Jurkat, Clone E6-1 (cell line): ENCODE data around the gene STK4.

Source experiments
- DNase-seq: peaks from one replicate; pipeline ENCODE4 v3.0.0-alpha.2; 2011; ENCODE audit warnings: low read depth, low spot score
- H3K4me3 ChIP-seq: 2 replicates; pipeline ENCODE4 v1.5.1; 2011; ENCODE audit warnings: mild to moderate bottlenecking, low read length, control low read depth, moderate library complexity

Gene STK4

GRCh38 chr20:44948513-44948912, 17.8 kb upstream of the STK4 start:
- no peak overlapping the region for H3K4me3 ChIP-seq
- no peak for DNase-seq

- H3K4me3 ChIP-seq: no peak overlapping the region
- DNase-seq: no peak
These were observed 15.9 kb upstream of the STK4 start for GRCh38 chr20:44950368-44950767.

- H3K4me3 ChIP-seq: no peak overlapping the region
- no peak for DNase-seq
These were observed 13.6 kb upstream of the STK4 start for GRCh38 chr20:44952731-44953130.

- no peak overlapping the region for H3K4me3 ChIP-seq
- no peak for DNase-seq
These were observed 12.1 kb upstream of the STK4 start for GRCh38 chr20:44954211-44954610.

- DNase-seq: no peak
- no peak overlapping the region for H3K4me3 ChIP-seq
These were observed 11.0 kb upstream of the STK4 start for GRCh38 chr20:44955270-44955669.

- no peak for DNase-seq
- no peak overlapping the region for H3K4me3 ChIP-seq
These were observed 9.9 kb upstream of the STK4 start for GRCh38 chr20:44956410-44956809.

- no peak overlapping the region for H3K4me3 ChIP-seq
These were observed 8.0 kb upstream of the STK4 start for GRCh38 chr20:44958276-44958675.

GRCh38 chr20:44959082-44959637, 7.2 kb upstream of the STK4 start:
- H3K4me3 ChIP-seq: peak overlapping the region; percentile 86
- no peak for DNase-seq

More at GRCh38 chr20:44958276-44958675, 8.0 kb upstream of the STK4 start:
- DNase-seq: no peak

- no peak for DNase-seq
These were observed 6.6 kb upstream of the STK4 start for GRCh38 chr20:44959638-44960102.

GRCh38 chr20:44960103-44960852, 6.0 kb upstream of the STK4 start, which contains the start of gene TOMM34:
Gene TOMM34 (minus strand): TSS chr20:44960397. CDS start chr20:44960333, 64 bp downstream.
- peak; percentile 89 for DNase-seq
- H3K4me3 ChIP-seq: peak within 1 kb of the TSS; percentile 86

More at GRCh38 chr20:44959638-44960102, 6.6 kb upstream of the STK4 start:
- H3K4me3 ChIP-seq: peak overlapping the region; percentile 86

- no peak for DNase-seq
- H3K4me3 ChIP-seq: no peak overlapping the region
These were observed 5.1 kb upstream of the STK4 start for GRCh38 chr20:44961011-44961869.

GRCh38 chr20:44961870-44962267, 4.4 kb upstream of the STK4 start:
- DNase-seq: no peak
- no peak overlapping the region for H3K4me3 ChIP-seq

GRCh38 chr20:44962483-44962882, 3.8 kb upstream of the STK4 start:
- DNase-seq: no peak

GRCh38 chr20:44963325-44964215, 2.7 kb upstream of the STK4 start:
- no peak for DNase-seq
- H3K4me3 ChIP-seq: no peak overlapping the region

More at GRCh38 chr20:44962483-44962882, 3.8 kb upstream of the STK4 start:
- H3K4me3 ChIP-seq: no peak overlapping the region

- DNase-seq: no peak
- H3K4me3 ChIP-seq: peak overlapping the region; percentile 98
These were observed 672 bp upstream of the STK4 start for GRCh38 chr20:44965651-44966029.

- peak overlapping the region; percentile 98 for H3K4me3 ChIP-seq
- DNase-seq: peak; percentile 67
These were observed 995 bp downstream of the STK4 start for GRCh38 chr20:44967207-44967807.

- no peak overlapping the region; the same call in 1 of the 2 replicates for H3K4me3 ChIP-seq
- no peak for DNase-seq
These were observed 3.1 kb downstream of the STK4 start for GRCh38 chr20:44969300-44969894.

- peak overlapping the region; percentile 32 for H3K4me3 ChIP-seq
- DNase-seq: peak; percentile 84
These were observed 4.0 kb downstream of the STK4 start for GRCh38 chr20:44970243-44970757.
